HEK293T (cell line): ENCODE results near the gene PHKA1.

Source experiments
- ARNT ChIP-seq: fragments of 450-650 bp; IDR thresholded peaks from 2 replicates; pipeline ENCODE4 v1.6.1; 2017; ENCODE audit warnings: mild to moderate bottlenecking
- ELF4 ChIP-seq: fragments of 450-650 bp; IDR thresholded peaks from 2 replicates; pipeline ENCODE4 v1.6.1; 2017; ENCODE audit warnings: antibody characterized with exemption
- FOXA1 ChIP-seq: fragments of 450-650 bp; IDR thresholded peaks from 2 replicates; pipeline ENCODE4 v1.6.1; 2016; ENCODE audit warnings: mild to moderate bottlenecking
- FOXK2 ChIP-seq: fragments of 450-650 bp; IDR thresholded peaks from 2 replicates; pipeline ENCODE4 v1.6.1; 2016; ENCODE audit warnings: mild to moderate bottlenecking
- FOXM1 ChIP-seq: fragments of 450-650 bp; IDR thresholded peaks from 2 replicates; pipeline ENCODE4 v1.6.1; 2017; ENCODE audit warnings: mild to moderate bottlenecking, borderline replicate concordance
- HDGF ChIP-seq: fragments of 450-650 bp; IDR thresholded peaks from 2 replicates; pipeline ENCODE4 v1.6.1; 2017; ENCODE audit warnings: antibody characterized with exemption, borderline replicate concordance
- LEF1 ChIP-seq: fragments of 450-650 bp; IDR thresholded peaks from 2 replicates; pipeline ENCODE4 v1.6.1; 2017; ENCODE audit warnings: mild to moderate bottlenecking, borderline replicate concordance
- NFRKB ChIP-seq: fragments of 450-650 bp; IDR thresholded peaks from 2 replicates; pipeline ENCODE4 v1.6.1; 2016; ENCODE audit warnings: mild to moderate bottlenecking, moderate library complexity
- PKNOX1 ChIP-seq: fragments of 450-650 bp; IDR thresholded peaks from 2 replicates; pipeline ENCODE4 v1.6.1; 2016
- SP1 ChIP-seq: fragments of 450-650 bp; IDR thresholded peaks from 2 replicates; pipeline ENCODE4 v1.6.1; 2017
- SUZ12 ChIP-seq: fragments of 450-650 bp; IDR thresholded peaks from 2 replicates; pipeline ENCODE4 v1.6.1; 2016; ENCODE audit warnings: mild to moderate bottlenecking
- TARDBP ChIP-seq: fragments of 450-650 bp; IDR thresholded peaks from 2 replicates; pipeline ENCODE4 v1.6.1; 2016
- ZNF384 ChIP-seq: fragments of 450-650 bp; IDR thresholded peaks from 2 replicates; pipeline ENCODE4 v1.6.1; 2016

GRCh38 chrX:72621163-72621562 is 92.9 kb downstream of the PHKA1 start:
- no peak for TF ChIP-seq FOXM1
- TF ChIP-seq SUZ12: no peak
- TF ChIP-seq FOXA1: no peak
- TF ChIP-seq SP1: no peak
- no peak for TF ChIP-seq FOXK2
- TF ChIP-seq HDGF: no peak
- TF ChIP-seq PKNOX1: no peak
- TF ChIP-seq NFRKB: no peak
- TF ChIP-seq LEF1: no peak
- TF ChIP-seq ELF4: no peak
- TF ChIP-seq ARNT: no peak
- no peak for TF ChIP-seq ZNF384
- TF ChIP-seq TARDBP: no peak
